C4-2B (cell line): Measurements from ENCODE around the gene ZNF839.

Experiments used
- H3K27ac ChIP-seq: fragments of 450-650 bp; 2 replicates; pipeline ENCODE4 v1.5.1; 2017
- ZFX ChIP-seq: fragments of 450-650 bp; IDR thresholded peaks from 2 replicates; pipeline ENCODE4 v1.6.1; 2017
- TF ChIP-seq, protein P1 (sequence below): fragments of 450-650 bp; conservative IDR thresholded peaks from 2 replicates; pipeline ENCODE4 v1.5.1; 2017; ENCODE audit warnings: mild to moderate bottlenecking

ZNF839 gene

DNA sequence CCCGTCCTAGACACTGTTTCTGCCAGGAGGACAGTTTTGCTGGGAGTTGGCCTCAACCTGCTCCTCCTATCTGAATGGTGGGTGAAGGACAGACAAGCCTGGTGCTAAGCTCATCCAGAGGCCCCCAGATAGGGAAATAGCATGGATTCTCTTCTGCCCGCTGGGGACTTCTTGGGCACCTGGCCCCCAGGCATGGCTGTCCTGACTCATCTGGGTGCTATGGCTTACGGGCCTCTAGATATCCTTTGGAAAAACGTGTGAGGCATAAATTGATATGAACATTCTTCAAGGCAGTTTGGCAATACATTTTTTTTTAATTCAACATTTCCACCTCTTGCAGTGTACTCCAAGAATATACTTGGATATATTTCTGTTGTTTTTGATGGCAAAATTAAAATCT is 51.8 kb downstream of the ZNF839 start:
- H3K27ac ChIP-seq: no peak overlapping the region
- TF ChIP-seq ZFX: no peak
- TF ChIP-seq, protein P1, sequence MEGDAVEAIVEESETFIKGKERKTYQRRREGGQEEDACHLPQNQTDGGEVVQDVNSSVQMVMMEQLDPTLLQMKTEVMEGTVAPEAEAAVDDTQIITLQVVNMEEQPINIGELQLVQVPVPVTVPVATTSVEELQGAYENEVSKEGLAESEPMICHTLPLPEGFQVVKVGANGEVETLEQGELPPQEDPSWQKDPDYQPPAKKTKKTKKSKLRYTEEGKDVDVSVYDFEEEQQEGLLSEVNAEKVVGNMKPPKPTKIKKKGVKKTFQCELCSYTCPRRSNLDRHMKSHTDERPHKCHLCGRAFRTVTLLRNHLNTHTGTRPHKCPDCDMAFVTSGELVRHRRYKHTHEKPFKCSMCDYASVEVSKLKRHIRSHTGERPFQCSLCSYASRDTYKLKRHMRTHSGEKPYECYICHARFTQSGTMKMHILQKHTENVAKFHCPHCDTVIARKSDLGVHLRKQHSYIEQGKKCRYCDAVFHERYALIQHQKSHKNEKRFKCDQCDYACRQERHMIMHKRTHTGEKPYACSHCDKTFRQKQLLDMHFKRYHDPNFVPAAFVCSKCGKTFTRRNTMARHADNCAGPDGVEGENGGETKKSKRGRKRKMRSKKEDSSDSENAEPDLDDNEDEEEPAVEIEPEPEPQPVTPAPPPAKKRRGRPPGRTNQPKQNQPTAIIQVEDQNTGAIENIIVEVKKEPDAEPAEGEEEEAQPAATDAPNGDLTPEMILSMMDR: no peak

DNA sequence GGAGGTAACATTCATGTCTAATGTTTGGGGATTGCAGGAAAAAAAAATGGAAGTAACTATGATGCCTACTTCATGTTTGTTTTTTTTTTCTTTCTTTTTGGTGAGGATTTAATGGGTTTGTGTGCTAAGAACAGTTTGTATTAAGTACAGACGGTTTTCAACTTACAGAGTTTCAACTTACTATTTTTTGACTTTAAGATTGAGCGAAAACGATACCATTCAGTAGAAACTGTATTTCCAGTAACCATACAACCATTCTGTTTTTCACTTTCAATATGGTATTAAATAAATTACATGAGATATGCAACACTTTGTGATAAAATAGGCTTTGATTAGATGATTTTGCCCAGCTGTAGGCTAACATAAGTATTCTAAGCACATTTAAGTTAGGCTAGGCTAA is 53.6 kb downstream of the ZNF839 start:
- H3K27ac ChIP-seq: no peak overlapping the region
- TF ChIP-seq, protein P1: no peak
- TF ChIP-seq ZFX: no peak

DNA sequence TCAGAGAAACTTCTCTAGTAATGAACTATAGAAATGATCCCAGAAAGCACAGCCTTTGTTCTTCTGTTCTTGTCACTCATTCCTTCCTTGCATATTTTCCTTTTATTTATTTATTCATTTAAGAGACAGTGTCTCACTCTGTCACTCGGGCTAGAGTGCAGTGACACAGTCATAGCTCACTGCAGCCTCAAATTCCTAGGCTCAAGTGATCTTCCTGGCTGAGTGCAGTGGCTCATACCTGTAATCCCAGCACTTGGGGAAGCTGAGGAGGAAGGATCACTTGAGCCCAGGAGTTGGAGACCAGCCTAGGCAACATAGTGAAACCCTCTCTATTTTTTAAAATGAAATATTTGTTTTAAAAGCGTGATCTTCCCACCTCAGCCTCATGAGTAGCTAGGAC is 54.7 kb downstream of the ZNF839 start:
- TF ChIP-seq, protein P1: no peak
- TF ChIP-seq ZFX: no peak
- no peak overlapping the region for H3K27ac ChIP-seq

DNA sequence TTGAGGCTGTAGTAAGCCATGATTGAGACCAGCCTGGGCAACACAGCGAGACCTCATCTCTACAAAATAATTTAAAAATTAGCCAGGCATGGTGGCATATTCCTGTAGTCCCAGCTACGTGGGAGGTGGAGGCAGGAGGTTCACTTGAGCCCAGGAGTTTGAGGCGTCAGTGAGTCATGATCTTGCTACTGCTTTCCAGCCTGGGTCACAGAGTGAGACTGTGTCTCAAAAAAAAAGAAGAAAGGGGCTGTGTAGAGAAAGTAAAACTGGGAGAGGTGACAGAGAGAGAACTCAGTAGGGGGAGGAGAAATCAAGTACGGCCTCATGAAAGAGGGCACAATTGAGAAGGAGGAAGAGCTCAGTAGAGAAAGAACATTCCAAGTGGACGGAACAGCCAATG is 55.6 kb downstream of the ZNF839 start:
- H3K27ac ChIP-seq: no peak overlapping the region
- TF ChIP-seq ZFX: no peak
- TF ChIP-seq, protein P1: no peak

DNA sequence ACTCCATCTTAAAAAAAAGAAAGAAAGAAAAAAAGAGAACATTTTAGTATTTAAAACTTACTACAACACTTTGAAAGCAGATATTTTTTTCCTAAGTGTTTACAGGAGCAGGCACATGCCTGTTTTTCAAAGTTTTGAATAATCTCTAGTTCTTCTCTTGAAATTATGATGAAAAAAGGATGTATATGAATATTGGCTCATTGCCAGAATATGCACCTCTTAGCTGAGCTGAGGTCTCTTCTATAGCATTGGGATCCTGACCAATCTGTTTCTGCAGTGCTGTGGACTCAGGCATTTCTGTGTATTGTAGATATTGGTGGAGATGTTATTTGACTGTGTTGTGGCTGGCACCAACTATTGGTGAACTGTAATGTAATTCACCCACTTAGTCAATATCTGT is 58.1 kb downstream of the ZNF839 start:
- TF ChIP-seq ZFX: no peak
- TF ChIP-seq, protein P1: no peak

DNA sequence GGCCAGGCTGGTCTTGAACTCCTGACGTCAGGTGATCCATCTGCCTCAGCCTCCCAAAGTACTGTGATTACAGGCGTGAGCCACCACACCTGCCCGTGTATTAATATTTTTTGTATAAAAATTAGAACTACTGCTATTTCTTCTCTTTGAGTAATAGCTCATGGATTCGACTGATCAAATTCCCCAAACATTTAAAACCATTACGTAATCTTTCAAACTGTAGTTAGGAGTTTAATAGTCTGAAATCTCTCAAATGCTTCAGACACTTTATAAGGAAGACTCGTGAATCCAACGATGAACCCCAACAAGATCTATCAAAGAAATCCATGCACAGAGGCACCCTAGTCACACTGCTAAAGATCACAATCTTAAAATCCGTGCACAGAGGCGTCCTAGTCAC is 59.3 kb downstream of the ZNF839 start:
- no peak for TF ChIP-seq ZFX
- TF ChIP-seq, protein P1: no peak

More for the DNA sequence above, 58.1 kb downstream of the ZNF839 start:
- no peak overlapping the region for H3K27ac ChIP-seq

GRCh38 chr14:102387086-102387485 is 67.5 kb downstream of the ZNF839 start:
- TF ChIP-seq ZFX: no peak
- TF ChIP-seq, protein P1: no peak
- no peak overlapping the region for H3K27ac ChIP-seq

More for the DNA sequence above, 59.3 kb downstream of the ZNF839 start:
- no peak overlapping the region for H3K27ac ChIP-seq
